Astrocyte (in vitro differentiated cells and primary cell): Measurements from ENCODE around the gene GPATCH11.

Experiments used
- CTCF ChIP-seq: IDR thresholded peaks from 2 replicates; pipeline ENCODE4 v1.5.1; 2011; ENCODE audit warnings: low read depth, mild to moderate bottlenecking, inconsistent platforms, low read length, moderate library complexity; ENCODE audit not compliant: insufficient read depth
- EZH2 ChIP-seq: IDR thresholded peaks from 2 replicates; pipeline ENCODE4 v1.6.1; 2012; ENCODE audit warnings: mild to moderate bottlenecking, low read length, inconsistent platforms; ENCODE audit not compliant: insufficient read depth

- no peak for TF ChIP-seq CTCF
- no peak for TF ChIP-seq EZH2
These were observed 19.9 kb downstream of the GPATCH11 start for GRCh38 chr2:37104178-37104577.
